B cell (primary cell): ENCODE measurements around the gene OR10G8. TPM values are rescaled to one million over a fixed set of nuclear protein-coding genes. Genes with fewer than 3 reads are reported as not detected.

Experiments used
- ATAC-seq: fragments of 200-7000 bp; cut with Tn5 transposase; one replicate; pipeline ENCODE4 v1.10.0; 2021; ENCODE audit warnings: low read depth, mild to moderate bottlenecking, moderate number of reproducible peaks, moderate library complexity
- CTCF ChIA-PET: fragments of 350-600 bp; sonication (Branson Sonifier 250); formaldehyde crosslinking; loops from one replicate; lab custom pipeline; 2021; ENCODE audit warnings: antibody characterized with exemption, inconsistent platforms; lab: Charles Lee
- POLR2A ChIA-PET: fragments of 350-600 bp; sonication (Branson Sonifier 250); formaldehyde crosslinking; loops from one replicate; lab custom pipeline; 2021; ENCODE audit warnings: antibody characterized with exemption; lab: Charles Lee
- DNase-seq: peaks from one replicate; pipeline ENCODE4 v3.0.0; 2013
- H2AFZ ChIP-seq: 2 replicates; pipeline ENCODE4 v1.6.1; 2012; ENCODE audit warnings: mild to moderate bottlenecking, low read depth, low read length; ENCODE audit not compliant: insufficient read depth, poor library complexity, severe bottlenecking
- H3K27ac ChIP-seq, 2 donors: 1 replicate in 1 of 2; 2 replicates in 1 of 2; pipeline ENCODE4 v1.5.1; 2012 to 2013; ENCODE audit warnings: low read length in 2 of 2, mild to moderate bottlenecking in 2 of 2, moderate library complexity in 1 of 2
- H3K27me3 ChIP-seq, 4 experiments: fragments of 200-600 bp in 1 of 4; sonication (generic) in 1 of 4; replicated peaks in 1 of 4; 1 replicate in 2 of 4; 2 replicates in 2 of 4; pipeline versions ENCODE4 v1.6.1 to v1.7.0; 2013 to 2016; ENCODE audit warnings: low read length in 3 of 4, mild to moderate bottlenecking in 2 of 4, mixed read lengths in 1 of 4, moderate library complexity in 1 of 4; ENCODE audit not compliant: insufficient read depth in 4 of 4, control insufficient read depth in 3 of 4; ENCODE audit errors: control extremely low read depth in 1 of 4
- H3K36me3 ChIP-seq, 2 experiments: replicated peaks in 1 of 2; 1 replicate in 1 of 2; 2 replicates in 1 of 2; pipeline versions ENCODE4 v1.6.1 to v1.7.1; 2013; ENCODE audit warnings: low read length in 1 of 2; ENCODE audit not compliant: insufficient read depth in 2 of 2, control insufficient read depth in 1 of 2; ENCODE audit errors: control extremely low read depth in 1 of 2, extremely low read depth in 1 of 2
- H3K4me1 ChIP-seq, 2 donors: fragments of 200-600 bp in 1 of 2; sonication (generic) in 1 of 2; 1 replicate in 1 of 2; 2 replicates in 1 of 2; pipeline versions ENCODE4 v1.5.1 to v1.6.1; 2013 to 2017; ENCODE audit warnings: low read length in 2 of 2; ENCODE audit not compliant: control insufficient read depth in 2 of 2, insufficient read depth in 2 of 2
- H3K4me2 ChIP-seq: replicated peaks from 2 replicates; pipeline ENCODE3; 2012; ENCODE audit warnings: mild to moderate bottlenecking, low read depth, low read length; ENCODE audit not compliant: poor library complexity, severe bottlenecking
- H3K4me3 ChIP-seq, 5 experiments: fragments of 200-600 bp in 1 of 5; sonication (generic) in 1 of 5; 1 replicate in 3 of 5; 2 replicates in 2 of 5; pipeline versions ENCODE4 v1.5.1 to v1.7.0; 2011 to 2016; ENCODE audit warnings: low read length in 4 of 5, mild to moderate bottlenecking in 4 of 5, low read depth in 2 of 5, control low read depth in 1 of 5, moderate library complexity in 1 of 5; ENCODE audit not compliant: insufficient read depth in 1 of 5; ENCODE audit errors: control extremely low read depth in 1 of 5, extremely low read depth in 1 of 5
- H3K79me2 ChIP-seq: fragments of 200-600 bp; sonication (generic); one replicate; pipeline ENCODE4 v1.6.0; 2016; ENCODE audit warnings: low read length; ENCODE audit not compliant: control insufficient read depth, insufficient read depth
- H3K9ac ChIP-seq: fragments of 200-600 bp; sonication (generic); 2 replicates; pipeline ENCODE4 v1.6.1; 2017; ENCODE audit warnings: mild to moderate bottlenecking, low read length, moderate library complexity
- H3K9me3 ChIP-seq, 3 donors: one replicate each; pipeline versions ENCODE4 v1.6.1 to v1.7.1; 2013; ENCODE audit warnings: low read length in 2 of 3; ENCODE audit not compliant: control insufficient read depth in 2 of 3, insufficient read depth in 1 of 3; ENCODE audit errors: control extremely low read depth in 1 of 3
- H4K20me1 ChIP-seq: 2 replicates; pipeline ENCODE4 v1.6.0; 2012; ENCODE audit warnings: mild to moderate bottlenecking, low read length; ENCODE audit not compliant: insufficient read depth, control insufficient read depth, poor library complexity, severe bottlenecking
- H3K27ac Mint-ChIP-seq: one replicate; pipeline ENCODE4 v1.8.0; 2021; ENCODE audit warnings: mixed read lengths
- H3K27me3 Mint-ChIP-seq: one replicate; pipeline ENCODE4 v1.8.0; 2021; ENCODE audit warnings: mixed read lengths
- H3K4me1 Mint-ChIP-seq: one replicate; pipeline ENCODE4 v1.8.0; 2021; ENCODE audit warnings: mixed read lengths
- H3K4me3 Mint-ChIP-seq: one replicate; pipeline ENCODE4 v1.8.0; 2021; ENCODE audit warnings: mixed read lengths
- H3K9me3 Mint-ChIP-seq: one replicate; pipeline ENCODE4 v1.8.0; 2022; ENCODE audit warnings: mixed read lengths; ENCODE audit not compliant: insufficient read depth
- EZH2 ChIP-seq: IDR thresholded peaks from 2 replicates; pipeline ENCODE4 v1.6.1; 2012; ENCODE audit warnings: borderline replicate concordance, low read depth, mild to moderate bottlenecking, moderate library complexity, low read length; ENCODE audit not compliant: insufficient read depth, poor library complexity, severe bottlenecking
- WGBS: methylation state at CpG from one replicate; pipeline ENCODE4 v1.1.5; 2013; ENCODE audit warnings: missing lambda C conversion rate; ENCODE audit not compliant: insufficient coverage; 5-methylcytosine and 5-hydroxymethylcytosine counted together
- intact Hi-C: fragments of 100-400 bp; cut with micrococcal nuclease; formaldehyde crosslinking; loops from one replicate; pipeline ENCODE4 v1.10.0; 2022
- polyA plus RNA-seq: library from polyadenylated mRNA; depleted of rRNA; stranded (reverse); fragments of >200 nt; gene quantifications from 2 replicates; pipeline ENCODE4 v1.2.3, GENCODE V29; 2012
- total RNA-seq, 2 donors: library from RNA; stranded (reverse); fragments of 120-200 nt in 1 of 2; gene quantifications; 1 replicate in 1 of 2; 2 replicates in 1 of 2; pipeline versions ENCODE4 v1.2.3 to v1.2.4, GENCODE V29; 2013 to 2022
- TF ChIP-seq, protein P1 (sequence below): fragments of 200-600 bp; IDR thresholded peaks from one replicate; pipeline ENCODE4 v1.8.0; 2022; ENCODE audit warnings: antibody characterized with exemption, mild to moderate bottlenecking

OR10G8 gene
- total and polyA plus RNA-seq, 2 donors (not counting 1 experiment from before 2014, with no cell fraction given) = not detected

DNA sequence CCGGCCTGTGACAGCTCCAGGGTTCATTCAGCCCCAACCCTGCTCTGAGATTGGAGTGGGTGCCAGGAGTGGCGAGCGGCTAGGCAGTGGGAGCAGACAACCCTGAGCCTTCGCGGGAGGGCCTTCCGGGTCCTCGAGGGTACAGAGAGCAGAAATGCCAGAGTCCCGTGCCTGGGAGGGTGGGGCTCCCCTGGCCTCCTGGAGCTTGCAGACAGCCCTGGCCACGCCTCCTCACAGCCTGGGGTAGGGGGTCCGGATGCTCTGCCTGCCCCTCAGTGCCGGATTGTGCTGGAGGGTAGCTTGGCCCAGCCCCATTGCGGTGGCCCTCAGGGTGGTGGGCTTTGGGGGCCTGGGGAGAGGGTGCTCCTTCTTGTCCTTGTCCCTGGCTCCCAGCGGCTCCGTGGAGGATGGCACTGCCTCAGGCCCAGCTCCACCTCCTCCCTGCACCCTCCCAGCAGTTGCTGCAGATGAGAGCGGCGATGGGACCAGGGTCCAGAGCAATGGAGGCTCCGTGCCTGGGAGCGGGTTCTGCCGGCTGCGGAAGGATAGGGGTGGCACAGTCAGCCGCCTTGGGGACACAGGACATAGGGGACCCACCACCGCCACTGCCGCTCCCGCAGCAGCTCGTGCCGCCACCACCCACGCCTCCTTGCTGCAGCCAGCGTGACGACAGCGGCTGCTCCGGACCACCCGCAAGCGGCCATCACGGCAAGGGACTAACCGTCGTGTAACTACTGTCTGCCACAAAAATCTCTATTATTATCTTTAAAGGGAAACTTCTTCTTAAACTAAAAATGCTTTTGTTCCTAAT, 49.4 kb downstream of the OR10G8 start:
- peak overlapping the region; percentile 41 for H3K9ac ChIP-seq
- Mint-ChIP-seq H3K4me1 (peaks cover 13% of the 10 kb centered on the region), H3K27me3 (peaks cover 45% of the 10 kb centered on the region), H3K27ac (no peak overlapping the region), H3K9me3 (no peaks in the 10 kb centered on the region), H3K4me3 (peak overlapping the region; percentile 72)
- intact Hi-C loops = no loop called here
- no peak overlapping the region for H3K27ac ChIP-seq
- peak overlapping the region; percentile 66 for H3K4me2 ChIP-seq
- no peaks in the 10 kb centered on the region for H3K36me3 ChIP-seq
- H3K4me1 ChIP-seq = peaks cover 17 to 19% of the 10 kb centered on the region in 2 donors
- peak overlapping the region; percentile 61 for H2AFZ ChIP-seq
- H3K27me3 ChIP-seq = peaks cover 0 to 19% (median 6%) of the 10 kb centered on the region in 4 experiments
- TF ChIP-seq, protein P1, sequence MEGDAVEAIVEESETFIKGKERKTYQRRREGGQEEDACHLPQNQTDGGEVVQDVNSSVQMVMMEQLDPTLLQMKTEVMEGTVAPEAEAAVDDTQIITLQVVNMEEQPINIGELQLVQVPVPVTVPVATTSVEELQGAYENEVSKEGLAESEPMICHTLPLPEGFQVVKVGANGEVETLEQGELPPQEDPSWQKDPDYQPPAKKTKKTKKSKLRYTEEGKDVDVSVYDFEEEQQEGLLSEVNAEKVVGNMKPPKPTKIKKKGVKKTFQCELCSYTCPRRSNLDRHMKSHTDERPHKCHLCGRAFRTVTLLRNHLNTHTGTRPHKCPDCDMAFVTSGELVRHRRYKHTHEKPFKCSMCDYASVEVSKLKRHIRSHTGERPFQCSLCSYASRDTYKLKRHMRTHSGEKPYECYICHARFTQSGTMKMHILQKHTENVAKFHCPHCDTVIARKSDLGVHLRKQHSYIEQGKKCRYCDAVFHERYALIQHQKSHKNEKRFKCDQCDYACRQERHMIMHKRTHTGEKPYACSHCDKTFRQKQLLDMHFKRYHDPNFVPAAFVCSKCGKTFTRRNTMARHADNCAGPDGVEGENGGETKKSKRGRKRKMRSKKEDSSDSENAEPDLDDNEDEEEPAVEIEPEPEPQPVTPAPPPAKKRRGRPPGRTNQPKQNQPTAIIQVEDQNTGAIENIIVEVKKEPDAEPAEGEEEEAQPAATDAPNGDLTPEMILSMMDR = no peak
- no peak for TF ChIP-seq EZH2
- 23% methylated on average over 26 of the region's 36 CpGs for WGBS
- peak; percentile 31 for ATAC-seq
- ChIA-PET CTCF (interaction anchor here (0.9 to 1.7 kb wide), 2 partner anchors 326 to 508 kb away, joined by 5 read pairs; no protein-coding TSS in a partner anchor), POLR2A (no interaction called here)
- H3K4me3 ChIP-seq = peak overlapping the region in 4 of 5 experiments; percentile 19 to 42 (median 38)
- no peaks in the 10 kb centered on the region for H3K79me2 ChIP-seq
- peaks cover 0 to 7% (median 0%) of the 10 kb centered on the region in 3 donors for H3K9me3 ChIP-seq
- no peaks in the 10 kb centered on the region for H4K20me1 ChIP-seq
- peak; percentile 36 for DNase-seq

DNA sequence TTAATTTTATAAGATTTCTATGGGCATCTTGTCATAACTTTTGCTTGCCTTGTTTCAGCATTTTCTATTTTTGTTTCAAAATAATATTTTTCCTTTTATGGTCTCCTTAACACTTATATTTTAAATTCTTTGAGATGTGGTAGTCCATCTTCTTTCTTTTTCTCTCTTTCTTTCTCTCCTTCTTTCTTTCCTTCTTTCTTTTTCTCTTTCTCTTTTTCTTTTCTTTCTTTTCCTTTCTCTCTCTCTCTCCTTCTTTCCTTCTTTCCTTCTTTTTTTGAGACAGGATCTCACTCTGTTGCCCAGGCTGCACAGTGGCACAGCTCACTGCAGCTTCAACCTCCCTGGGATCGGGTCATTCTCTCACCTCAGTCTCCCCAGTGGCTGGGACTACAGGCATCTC, 50.7 kb downstream of the OR10G8 start:
- TF ChIP-seq, protein P1 = peak; percentile 14
- no peak for TF ChIP-seq EZH2
- no peak for DNase-seq
- no peaks in the 10 kb centered on the region for H4K20me1 ChIP-seq
- H3K79me2 ChIP-seq = no peaks in the 10 kb centered on the region
- ChIA-PET POLR2A (no interaction called here), CTCF (no interaction called here)
- H3K27ac Mint-ChIP-seq = no peak overlapping the region
- H3K4me2 ChIP-seq = no peak overlapping the region
- ATAC-seq = no peak
- no peak overlapping the region for H3K4me3 Mint-ChIP-seq
- intact Hi-C loops = no loop called here
- H3K27ac ChIP-seq = no peak overlapping the region
- H3K27me3 ChIP-seq = peaks cover 0 to 19% (median 6%) of the 10 kb centered on the region in 4 experiments
- no peak overlapping the region for H2AFZ ChIP-seq
- H3K9me3 ChIP-seq = peaks cover 0 to 7% (median 0%) of the 10 kb centered on the region in 3 donors
- H3K9me3 Mint-ChIP-seq = no peaks in the 10 kb centered on the region
- H3K27me3 Mint-ChIP-seq = peaks cover 45% of the 10 kb centered on the region
- H3K9ac ChIP-seq = no peak overlapping the region
- H3K4me1 Mint-ChIP-seq = peaks cover 8% of the 10 kb centered on the region
- no CpG with 5 or more reads among the region's 1 CpG for WGBS
- H3K4me3 ChIP-seq = no peak overlapping the region
- no peaks in the 10 kb centered on the region for H3K36me3 ChIP-seq
- H3K4me1 ChIP-seq = peaks cover 11% of the 10 kb centered on the region in 2 donors
